ENCODE data around the gene CUX1.

CUX1 gene

GRCh38 chr7:102036958-102037357 is 219.5 kb downstream of the CUX1 start:
- Histone ChIP-seq H3K4me3 (ENCODE audit: low read length) (no peak overlapping the region), H3K27ac (ENCODE audit: low read depth, low read length) (no peak overlapping the region), H3K4me2 (ENCODE audit: low read length) (no peak overlapping the region), H3K79me2 (ENCODE audit: control insufficient read depth, low read length) (peaks cover 80% of the 10 kb centered on the region), H4K20me1 (ENCODE audit: control insufficient read depth, insufficient read depth, low read depth, low read length) (no peaks in the 10 kb centered on the region), H3K9me2 (replicated peaks; ENCODE audit: control insufficient read depth, low read length) (no peaks in the 10 kb centered on the region), H3K36me3 (ENCODE audit: control insufficient read depth, low read length) (peaks cover 52% of the 10 kb centered on the region), H3K27me3 (ENCODE audit: control insufficient read depth, low read length) (no peaks in the 10 kb centered on the region), H3F3A (ENCODE audit: control insufficient read depth, insufficient read depth) (peaks cover 20% of the 10 kb centered on the region), H3K9me3 (ENCODE audit: control insufficient read depth, insufficient read depth, low read length) (no peaks in the 10 kb centered on the region), H3K4me1 (ENCODE audit: control insufficient read depth, low read length) (peaks cover 28% of the 10 kb centered on the region)
- no peak for TF ChIP-seq EZH2phosphoT487 (IDR thresholded peaks at IDR 0.05; ENCODE audit: borderline replicate concordance, low read length)
- TF ChIP-seq CTCF (IDR thresholded peaks at IDR 0.05; ENCODE audit: low read depth, low read length, poor library complexity, severe bottlenecking), result no peak

- no peaks in the 10 kb centered on the region for H3K27me3 ChIP-seq (ENCODE audit: control insufficient read depth, low read length)
- no peaks in the 10 kb centered on the region for H3K9me2 ChIP-seq (replicated peaks; ENCODE audit: control insufficient read depth, low read length)
- peaks cover 45% of the 10 kb centered on the region for H3K36me3 ChIP-seq (ENCODE audit: control insufficient read depth, low read length)
- H4K20me1 ChIP-seq (ENCODE audit: control insufficient read depth, insufficient read depth, low read depth, low read length), result no peaks in the 10 kb centered on the region
- H3F3A ChIP-seq (ENCODE audit: control insufficient read depth, insufficient read depth), result peaks cover 23% of the 10 kb centered on the region
- H3K27ac ChIP-seq (ENCODE audit: low read depth, low read length), result no peak overlapping the region
- peaks cover 47% of the 10 kb centered on the region for H3K4me1 ChIP-seq (ENCODE audit: control insufficient read depth, low read length)
- TF ChIP-seq CTCF (IDR thresholded peaks at IDR 0.05; ENCODE audit: low read depth, low read length, poor library complexity, severe bottlenecking), result no peak
- TF ChIP-seq EZH2phosphoT487 (IDR thresholded peaks at IDR 0.05; ENCODE audit: borderline replicate concordance, low read length), result no peak
- no peak overlapping the region for H3K4me3 ChIP-seq (ENCODE audit: low read length)
- peaks cover 88% of the 10 kb centered on the region for H3K79me2 ChIP-seq (ENCODE audit: control insufficient read depth, low read length)
- no peak overlapping the region for H3K4me2 ChIP-seq (ENCODE audit: low read length)
- H3K9me3 ChIP-seq (ENCODE audit: control insufficient read depth, insufficient read depth, low read length), result no peaks in the 10 kb centered on the region
Observed at GRCh38 chr7:102039706-102040105, 222.3 kb downstream of the CUX1 start.

- no peak for TF ChIP-seq EZH2phosphoT487 (IDR thresholded peaks at IDR 0.05; ENCODE audit: borderline replicate concordance, low read length)
- TF ChIP-seq CTCF (IDR thresholded peaks at IDR 0.05; ENCODE audit: low read depth, low read length, poor library complexity, severe bottlenecking), result no peak
Observed at GRCh38 chr7:102040569-102040968, 223.1 kb downstream of the CUX1 start.

More at GRCh38 chr7:102040569-102040968, 223.1 kb downstream of the CUX1 start:
- Histone ChIP-seq H3K4me3 (ENCODE audit: low read length) (no peak overlapping the region), H3K79me2 (ENCODE audit: control insufficient read depth, low read length) (peaks cover 88% of the 10 kb centered on the region), H3K36me3 (ENCODE audit: control insufficient read depth, low read length) (peaks cover 40% of the 10 kb centered on the region), H3K9me2 (replicated peaks; ENCODE audit: control insufficient read depth, low read length) (no peaks in the 10 kb centered on the region), H3K27ac (ENCODE audit: low read depth, low read length) (no peak overlapping the region), H3K4me1 (ENCODE audit: control insufficient read depth, low read length) (peaks cover 56% of the 10 kb centered on the region), H3F3A (ENCODE audit: control insufficient read depth, insufficient read depth) (peaks cover 21% of the 10 kb centered on the region), H3K9me3 (ENCODE audit: control insufficient read depth, insufficient read depth, low read length) (no peaks in the 10 kb centered on the region), H3K27me3 (ENCODE audit: control insufficient read depth, low read length) (no peaks in the 10 kb centered on the region), H4K20me1 (ENCODE audit: control insufficient read depth, insufficient read depth, low read depth, low read length) (no peaks in the 10 kb centered on the region), H3K4me2 (ENCODE audit: low read length) (no peak overlapping the region)
